SK-N-SH treated with all-trans-retinoic acid at 6 μM for 48 hours (cell line): Measurements from ENCODE around the gene ADD1.

Experiments
- ARNTL ChIP-seq: fragments of 450-650 bp; formaldehyde crosslinking; IDR thresholded peaks from 2 replicates; pipeline ENCODE4 v1.5.0; 2020; ENCODE audit warnings: low read depth, mild to moderate bottlenecking, moderate library complexity, borderline replicate concordance
- ESRRG ChIP-seq: fragments of 250-450 bp; sonication (Bioruptor Pico); IDR thresholded peaks from 2 replicates; pipeline ENCODE4 v1.6.1; 2021; ENCODE audit warnings: mild to moderate bottlenecking
- ISL1 ChIP-seq: fragments of 250-450 bp; sonication (Bioruptor Pico); IDR thresholded peaks from 2 replicates; pipeline ENCODE4 v2.1.2; 2022; ENCODE audit warnings: mild to moderate bottlenecking, moderate library complexity
- RARB ChIP-seq: fragments of 250-450 bp; sonication (Bioruptor Pico); IDR thresholded peaks from 2 replicates; pipeline ENCODE4 v1.8.0; 2021; ENCODE audit warnings: mild to moderate bottlenecking, moderate library complexity
- TCF4 ChIP-seq: fragments of 250-450 bp; sonication (Bioruptor Pico); IDR thresholded peaks from 2 replicates; pipeline ENCODE4 v1.8.0; 2021; ENCODE audit warnings: mild to moderate bottlenecking, moderate library complexity, borderline replicate concordance
- TSHZ2 ChIP-seq: fragments of 250-450 bp; sonication (Bioruptor Pico); IDR thresholded peaks from 2 replicates; pipeline ENCODE4 v1.5.0; 2020; ENCODE audit warnings: mild to moderate bottlenecking, moderate library complexity
- ZFP3 ChIP-seq: fragments of 250-450 bp; sonication (Bioruptor Pico); IDR thresholded peaks from 2 replicates; pipeline ENCODE4 v1.5.0; 2020; ENCODE audit warnings: mild to moderate bottlenecking, moderate library complexity
- ZNF565 ChIP-seq: fragments of 450-650 bp; formaldehyde crosslinking; conservative IDR thresholded peaks from 2 replicates; pipeline ENCODE4 v1.5.0; 2020; ENCODE audit warnings: low read depth, mild to moderate bottlenecking, moderate library complexity
- ZNF70 ChIP-seq: fragments of 450-650 bp; formaldehyde crosslinking; IDR thresholded peaks from 2 replicates; pipeline ENCODE4 v1.5.0; 2020; ENCODE audit warnings: mild to moderate bottlenecking, moderate library complexity

- TF ChIP-seq ZNF70 (CRISPR knock-in tag) (no peak), ARNTL (no peak), ESRRG (CRISPR knock-in tag) (no peak), ZNF565 (CRISPR knock-in tag) (no peak), TSHZ2 (no peak), ZFP3 (CRISPR knock-in tag) (no peak), TCF4 (no peak), RARB (CRISPR knock-in tag) (no peak), ISL1 (no peak)
Observed at GRCh38 chr4:2866160-2866861, 22.7 kb downstream of the ADD1 start.
